Liver (tissue), 9 donors: Measurements from ENCODE around the gene ATG4B. TPM values are rescaled to one million over a fixed set of nuclear protein-coding genes. Genes with fewer than 3 reads are reported as not detected.
"Not testable (repeated sequence)": the region's sequence is repeated elsewhere in the genome, so short reads cannot be mapped to it uniquely, and the experiment has no call there.

Source experiments
- DNase-seq: peaks from one replicate; pipeline ENCODE4 v3.0.0-alpha.2; 2017; ENCODE audit warnings: low spot score
- H3K27ac ChIP-seq, 2 donors: one replicate each; pipeline ENCODE4 v1.7.0; 2013; ENCODE audit warnings: inconsistent platforms in 2 of 2, low read length in 2 of 2, control low read depth in 1 of 2, low read depth in 1 of 2, mild to moderate bottlenecking in 1 of 2
- H3K27me3 ChIP-seq, 4 donors: one replicate each; pipeline versions ENCODE4 v1.6.1 to v1.7.0; 2013; ENCODE audit warnings: low read length in 3 of 4, inconsistent platforms in 1 of 4, mild to moderate bottlenecking in 1 of 4, moderate library complexity in 1 of 4; ENCODE audit not compliant: control insufficient read depth in 4 of 4, insufficient read depth in 4 of 4
- H3K36me3 ChIP-seq, 4 donors: one replicate each; pipeline versions ENCODE4 v1.6.1 to v1.7.0; 2013; ENCODE audit warnings: low read length in 3 of 4, mild to moderate bottlenecking in 3 of 4, low read depth in 1 of 4, moderate library complexity in 1 of 4; ENCODE audit not compliant: control insufficient read depth in 4 of 4, insufficient read depth in 3 of 4
- H3K4me1 ChIP-seq, 4 donors: one replicate each; pipeline versions ENCODE4 v1.6.1 to v1.7.0; 2013; ENCODE audit warnings: low read length in 3 of 4, mild to moderate bottlenecking in 3 of 4, moderate library complexity in 1 of 4; ENCODE audit not compliant: control insufficient read depth in 4 of 4, insufficient read depth in 4 of 4
- H3K4me3 ChIP-seq, 3 donors: one replicate each; pipeline versions ENCODE4 v1.6.1 to v1.7.0; 2013; ENCODE audit warnings: low read length in 3 of 3, control low read depth in 1 of 3, low read depth in 1 of 3, mild to moderate bottlenecking in 1 of 3
- H3K9ac ChIP-seq, 2 donors: one replicate each; pipeline ENCODE4 v1.7.0; 2013; ENCODE audit warnings: low read length in 2 of 2, mild to moderate bottlenecking in 2 of 2, moderate library complexity in 2 of 2, control low read depth in 1 of 2, low read depth in 1 of 2
- H3K9me3 ChIP-seq, 4 donors: one replicate each; pipeline versions ENCODE4 v1.6.1 to v1.7.0; 2013; ENCODE audit warnings: low read length in 3 of 4; ENCODE audit not compliant: control insufficient read depth in 4 of 4
- ATF3 ChIP-seq: IDR thresholded peaks from 2 replicates; pipeline ENCODE4 v1.6.1; 2016; ENCODE audit warnings: antibody characterized with exemption
- EGR1 ChIP-seq, 2 donors: IDR thresholded peaks; 2 replicates each; pipeline ENCODE4 v1.6.1; 2016 to 2018; ENCODE audit warnings: antibody characterized with exemption in 2 of 2, low read depth in 2 of 2
- FOXA1 ChIP-seq: IDR thresholded peaks from 2 replicates; pipeline ENCODE4 v1.6.1; 2016; ENCODE audit warnings: antibody characterized with exemption
- FOXA2 ChIP-seq: IDR thresholded peaks from 2 replicates; pipeline ENCODE4 v1.6.1; 2016; ENCODE audit warnings: antibody characterized with exemption
- GABPA ChIP-seq, 2 donors: IDR thresholded peaks in 1 of 2; conservative IDR thresholded peaks in 1 of 2; 2 replicates each; pipeline ENCODE4 v1.6.1; 2016; ENCODE audit warnings: antibody characterized with exemption in 2 of 2, mild to moderate bottlenecking in 1 of 2, moderate library complexity in 1 of 2
- HNF4A ChIP-seq, 2 donors: conservative IDR thresholded peaks; 2 replicates each; pipeline ENCODE4 v1.6.1; 2016; ENCODE audit warnings: antibody characterized with exemption in 2 of 2, mild to moderate bottlenecking in 2 of 2
- HNF4G ChIP-seq: IDR thresholded peaks from 2 replicates; pipeline ENCODE4 v1.6.1; 2016; ENCODE audit warnings: antibody characterized with exemption
- JUND ChIP-seq, 2 donors: IDR thresholded peaks; 2 replicates each; pipeline ENCODE4 v1.6.1; 2016; ENCODE audit warnings: antibody characterized with exemption in 2 of 2
- MAX ChIP-seq: IDR thresholded peaks from 2 replicates; pipeline ENCODE4 v1.6.1; 2016; ENCODE audit warnings: antibody characterized with exemption
- NR2F2 ChIP-seq: IDR thresholded peaks from 2 replicates; pipeline ENCODE4 v1.6.1; 2016; ENCODE audit warnings: antibody characterized with exemption
- RAD21 ChIP-seq, 2 donors: IDR thresholded peaks; 2 replicates each; pipeline ENCODE4 v1.6.1; 2016; ENCODE audit warnings: antibody characterized with exemption in 2 of 2, mild to moderate bottlenecking in 2 of 2
- REST ChIP-seq: IDR thresholded peaks from 2 replicates; pipeline ENCODE4 v1.6.1; 2016; ENCODE audit warnings: antibody characterized with exemption, mild to moderate bottlenecking
- SP1 ChIP-seq: IDR thresholded peaks from 2 replicates; pipeline ENCODE4 v1.6.1; 2018; ENCODE audit warnings: antibody characterized with exemption, mild to moderate bottlenecking
- TAF1 ChIP-seq: conservative IDR thresholded peaks from 2 replicates; pipeline ENCODE4 v1.6.1; 2016; ENCODE audit warnings: antibody characterized with exemption, mild to moderate bottlenecking
- YY1 ChIP-seq: IDR thresholded peaks from 2 replicates; pipeline ENCODE4 v1.6.1; 2016; ENCODE audit warnings: antibody characterized with exemption, mild to moderate bottlenecking
- WGBS: extraction: QIAGEN DNeasy Blood & Tissue Kit; methylation state at CpG from one replicate; pipeline ENCODE4 v1.1.7; 2013; 5-methylcytosine and 5-hydroxymethylcytosine counted together
- polyA plus RNA-seq, 2 donors: library from polyadenylated mRNA; stranded (reverse) in 1 of 2; unstranded in 1 of 2; fragments of 200-250 nt in 1 of 2; fragments of >200 nt in 1 of 2; fragmentation: Nextera tagmentation in 1 of 2; extraction: Ambion mirVana in 1 of 2; gene quantifications; one replicate each; pipeline versions ENCODE4 v1.2.1 to v1.2.3, GENCODE V29; 2013 to 2015
- total RNA-seq, 2 donors: library from RNA; depleted of rRNA; stranded (reverse); fragments of >200 nt; gene quantifications; one replicate each; pipeline ENCODE4 v1.2.3, GENCODE V29; 2014
- donor health status: healthy.
- donor health status: healthy.
- donor health status: healthy.
- donor health status: healthy.
- donor health status: healthy.

ATG4B gene
- total RNA-seq: 10 to 100 TPM; 31.0 to 50.3 TPM
- 10 to 100 TPM; 31.4 to 44.0 TPM for polyA plus RNA-seq

GRCh38 chr2:241637018-241637794, at the start of gene ATG4B, which contains the start of gene THAP4:
ATG4B (plus strand) TSS chr2:241637693; CDS start chr2:241637715, 22 bp downstream.
THAP4 (minus strand) TSS chr2:241637158; CDS start chr2:241637017, 141 bp downstream.
- TF ChIP-seq NR2F2 (no peak), SP1 (peak; percentile 23), GABPA (IDR thresholded peaks at IDR 0.05 in 1 of 2, conservative IDR thresholded peaks at IDR 0.05 in 1 of 2) (peak in 1 of 2 donors; percentile 71), MAX (no peak), YY1 (peak; percentile 98)
- DNase-seq: peak; percentile 84

GRCh38 chr2:241589863-241590262, 47.6 kb upstream of the ATG4B start:
- H3K27ac ChIP-seq, H3K27me3 ChIP-seq, H3K4me1 ChIP-seq, H3K9ac ChIP-seq, H3K4me3 ChIP-seq, DNase-seq: not testable (repeated sequence)
- 87% methylated on average over 17 of the region's 17 CpGs for WGBS
- H3K36me3 ChIP-seq: peaks cover 0 to 17% (median 6%) of the 10 kb centered on the region in 4 donors
- H3K9me3 ChIP-seq: peaks cover 0 to 15% (median 2%) of the 10 kb centered on the region in 4 donors

More at GRCh38 chr2:241637018-241637794, at the start of gene ATG4B, which contains the start of gene THAP4:
- under 1% methylated on average over 123 of the region's 123 CpGs for WGBS
- peaks cover 0 to 2% (median 0%) of the 10 kb centered on the region in 4 donors for H3K9me3 ChIP-seq
- H3K9ac ChIP-seq: peak within 1 kb of the TSS; percentile 80 to 97
- H3K4me3 ChIP-seq: peak within 1 kb of the TSS; percentile 89 to 99 (median 93)
- peak within 1 kb of the TSS; percentile 98 to 99 for H3K27ac ChIP-seq
- H3K36me3 ChIP-seq: peaks cover 8 to 18% (median 13%) of the 10 kb centered on the region in 4 donors
- peaks cover 10 to 35% (median 30%) of the 10 kb centered on the region in 4 donors for H3K4me1 ChIP-seq
- H3K27me3 ChIP-seq: no peaks in the 10 kb centered on the region

- H3K4me1 ChIP-seq, DNase-seq, H3K4me3 ChIP-seq, H3K9ac ChIP-seq, H3K27me3 ChIP-seq, H3K27ac ChIP-seq: not testable (repeated sequence)
- H3K9me3 ChIP-seq: peaks cover 0 to 15% (median 2%) of the 10 kb centered on the region in 4 donors
- WGBS: 92% methylated on average over 33 of the region's 33 CpGs
- peaks cover 0 to 17% (median 7%) of the 10 kb centered on the region in 4 donors for H3K36me3 ChIP-seq
Observed at GRCh38 chr2:241590496-241591455, 46.7 kb upstream of the ATG4B start.

- no peak for DNase-seq
- Histone ChIP-seq H3K36me3 (peaks cover 0 to 11% (median 7%) of the 10 kb centered on the region in 4 donors), H3K9ac (no peak overlapping the region), H3K4me3 (no peak overlapping the region), H3K4me1 (no peaks in the 10 kb centered on the region), H3K27ac (no peak overlapping the region), H3K9me3 (peaks cover 0 to 2% (median 0%) of the 10 kb centered on the region in 4 donors), H3K27me3 (no peaks in the 10 kb centered on the region)
- 95% methylated on average over 18 of the region's 18 CpGs for WGBS
- TF ChIP-seq ATF3 (no peak), RAD21 (IDR thresholded peaks at IDR 0.05) (no peak), JUND (IDR thresholded peaks at IDR 0.05) (no peak), NR2F2 (no peak), REST (no peak), MAX (no peak), TAF1 (no peak), EGR1 (IDR thresholded peaks at IDR 0.05; ENCODE audit: low read depth in 2 of 2) (no peak), GABPA (IDR thresholded peaks at IDR 0.05 in 1 of 2, conservative IDR thresholded peaks at IDR 0.05 in 1 of 2) (no peak), YY1 (no peak), HNF4A (conservative IDR thresholded peaks at IDR 0.05) (no peak), FOXA2 (no peak), FOXA1 (no peak), HNF4G (no peak)
Observed at GRCh38 chr2:241592126-241592845, 45.2 kb upstream of the ATG4B start.
